ENCODE measurements around the gene EPHB1.

- TF ChIP-seq CTCF (conservative IDR thresholded peaks at IDR 0.05) (no peak), ZFX (IDR thresholded peaks at IDR 0.05) (no peak)
Observed at GRCh38 chr3:134803652-134804051, 8.6 kb downstream of the EPHB1 start.

All from C4-2B (cell line).